OCI-LY7 (cell line): ENCODE measurements around the gene S100A9. TPM values are rescaled to one million over a fixed set of nuclear protein-coding genes. Genes with fewer than 3 reads are reported as not detected.

Experiments
- BruUV-seq: library from RNA; stranded (reverse); fragments of 400-500 nt; replicated peaks from 2 replicates; lab custom pipeline; 2021; lab: Mats Ljungman, UMichigan
- CTCF ChIA-PET: fragments of 300-600 bp; sonication (Branson Sonifier 250); formaldehyde crosslinking; loops from one replicate; lab custom pipeline; 2022; ENCODE audit warnings: antibody characterized with exemption; ENCODE audit not compliant: unreplicated experiment; lab: Charles Lee
- POLR2A ChIA-PET: fragments of 300-600 bp; sonication (Branson Sonifier 250); formaldehyde crosslinking; loops from one replicate; lab custom pipeline; 2022; ENCODE audit warnings: antibody characterized with exemption; lab: Charles Lee
- DNase-seq: peaks from one replicate; pipeline ENCODE4 v3.0.0-alpha.2; 2015; ENCODE audit warnings: low spot score
- H2AFZ ChIP-seq: fragments of 200-600 bp; sonication (generic), shearing (Covaris generic); 2 replicates; pipeline ENCODE4 v1.6.1; 2014; ENCODE audit warnings: mild to moderate bottlenecking, antibody characterized with exemption, low read length, moderate library complexity
- H3K27ac ChIP-seq: fragments of 200-600 bp; sonication (generic); 2 replicates; pipeline ENCODE4 v1.5.1; 2014; ENCODE audit warnings: mixed run types, low read depth, mild to moderate bottlenecking, moderate library complexity, low read length, inconsistent platforms; ENCODE audit not compliant: poor library complexity, severe bottlenecking
- H3K36me3 ChIP-seq: fragments of 200-600 bp; sonication (generic); 2 replicates; pipeline ENCODE4 v1.6.1; 2014; ENCODE audit warnings: mild to moderate bottlenecking, antibody characterized with exemption, low read length, moderate library complexity, mixed read lengths; ENCODE audit not compliant: insufficient read depth
- H3K4me1 ChIP-seq: fragments of 200-600 bp; sonication (generic); 2 replicates; pipeline ENCODE4 v1.5.1; 2014; ENCODE audit warnings: mild to moderate bottlenecking, low read length; ENCODE audit not compliant: insufficient read depth, poor library complexity, severe bottlenecking
- H3K4me2 ChIP-seq: fragments of 200-600 bp; sonication (generic); 2 replicates; pipeline ENCODE4 v1.6.1; 2014; ENCODE audit warnings: mild to moderate bottlenecking, low read length
- H3K4me3 ChIP-seq: fragments of 200-600 bp; sonication (generic); 2 replicates; pipeline ENCODE4 v1.5.1; 2014; ENCODE audit warnings: mild to moderate bottlenecking, low read depth, low read length; ENCODE audit not compliant: poor library complexity, severe bottlenecking
- H3K79me2 ChIP-seq: fragments of 200-600 bp; sonication (generic); 2 replicates; pipeline ENCODE4 v1.6.1; 2016; ENCODE audit warnings: low read depth, mild to moderate bottlenecking, low read length, moderate library complexity, mixed read lengths; ENCODE audit not compliant: insufficient read depth
- H3K9me2 ChIP-seq: fragments of 200-600 bp; sonication (generic); 2 replicates; pipeline ENCODE4 v1.6.1; 2016; ENCODE audit warnings: mild to moderate bottlenecking, low read length, mixed read lengths; ENCODE audit not compliant: insufficient read depth
- H3K9me3 ChIP-seq: fragments of 200-600 bp; sonication (generic); 2 replicates; pipeline ENCODE4 v1.6.1; 2014; ENCODE audit warnings: mild to moderate bottlenecking, mixed run types, low read length, mixed read lengths
- H4K20me1 ChIP-seq: fragments of 200-600 bp; sonication (generic); 2 replicates; pipeline ENCODE4 v1.6.1; 2014; ENCODE audit warnings: mild to moderate bottlenecking, antibody characterized with exemption, low read length, moderate library complexity, mixed read lengths; ENCODE audit not compliant: insufficient read depth
- CTCF ChIP-seq: fragments of 200-600 bp; sonication (generic); conservative IDR thresholded peaks from 2 replicates; pipeline ENCODE4 v1.5.1; 2014; ENCODE audit warnings: mild to moderate bottlenecking, antibody characterized with exemption, low read length, moderate library complexity, mixed read lengths
- EZH2phosphoT487 ChIP-seq: fragments of 200-600 bp; sonication (generic); IDR thresholded peaks from 2 replicates; pipeline ENCODE4 v1.6.1; 2018; ENCODE audit warnings: low read depth, borderline replicate concordance, mild to moderate bottlenecking, mixed run types, antibody characterized with exemption, low read length, moderate library complexity, mixed read lengths
- intact Hi-C: fragments of 100-400 bp; cut with micrococcal nuclease; formaldehyde crosslinking; loops from one replicate; pipeline ENCODE4 v1.10.0; 2022; ENCODE audit not compliant: unreplicated experiment
- total RNA-seq, 2 experiments: library from RNA; depleted of rRNA in 1 of 2; stranded (reverse); fragments of >200 nt in 1 of 2; shearing (Covaris generic) in 1 of 2; gene quantifications; 2 replicates each; pipeline ENCODE4 v1.2.3, GENCODE V29; 2014 to 2022

Gene S100A9
- total RNA-seq, 2 experiments from 2014 or later: not detected

- CTCF ChIA-PET: no interaction called here
These were observed 2.5 kb downstream of the S100A9 start for GRCh38 chr1:153360190-153360589.

GRCh38 chr1:153360592-153361479, 3.2 kb downstream of the S100A9 start:
- H3K4me2 ChIP-seq: no peak overlapping the region
- BruUV-seq: no TSS peak

More at GRCh38 chr1:153360190-153360589, 2.5 kb downstream of the S100A9 start:
- Histone ChIP-seq H3K79me2 (no peaks in the 10 kb centered on the region), H3K4me3 (no peak overlapping the region), H3K9me2 (no peaks in the 10 kb centered on the region), H2AFZ (no peak overlapping the region), H4K20me1 (no peaks in the 10 kb centered on the region), H3K4me1 (no peaks in the 10 kb centered on the region), H3K27ac (no peak overlapping the region), H3K4me2 (no peak overlapping the region), H3K9me3 (no peaks in the 10 kb centered on the region), H3K36me3 (no peaks in the 10 kb centered on the region)
- no peak for DNase-seq
- TF ChIP-seq EZH2phosphoT487: no peak
- TF ChIP-seq CTCF: no peak
- intact Hi-C loops: no loop called here
- BruUV-seq: no TSS peak
- POLR2A ChIA-PET: no interaction called here

More at GRCh38 chr1:153360592-153361479, 3.2 kb downstream of the S100A9 start:
- Histone ChIP-seq H3K9me2 (no peaks in the 10 kb centered on the region), H2AFZ (no peak overlapping the region), H3K36me3 (no peaks in the 10 kb centered on the region), H3K4me3 (no peak overlapping the region), H3K79me2 (no peaks in the 10 kb centered on the region), H4K20me1 (no peaks in the 10 kb centered on the region), H3K4me1 (no peaks in the 10 kb centered on the region), H3K27ac (no peak overlapping the region), H3K9me3 (no peaks in the 10 kb centered on the region)
- ChIA-PET CTCF (no interaction called here), POLR2A (no interaction called here)
- TF ChIP-seq CTCF (no peak), EZH2phosphoT487 (no peak)
- intact Hi-C loops: no loop called here
- no peak for DNase-seq
